HepG2 (cell line): ENCODE results near the gene TOR4A. TPM values are rescaled to one million over a fixed set of nuclear protein-coding genes. Genes with fewer than 3 reads are reported as not detected.

ENCODE experiments used
- GLI4 ChIP-seq: sonication (generic); formaldehyde crosslinking; IDR thresholded peaks from 2 replicates; pipeline ENCODE4 v1.5.1; 2020; ENCODE audit warnings: missing genetic modification reagents, mild to moderate bottlenecking, moderate library complexity, borderline replicate concordance
- HHEX ChIP-seq: IDR thresholded peaks from 2 replicates; pipeline ENCODE4 v1.6.1; 2016; ENCODE audit warnings: control low read depth
- HNF4A ChIP-seq: sonication (generic); formaldehyde crosslinking; IDR thresholded peaks from 2 replicates; pipeline ENCODE4 v1.4.0; 2020; ENCODE audit warnings: missing genetic modification reagents
- HNRNPL ChIP-seq: fragments of 200-400 bp; formaldehyde crosslinking; IDR thresholded peaks from 2 replicates; pipeline ENCODE4 v1.6.1; 2017; ENCODE audit warnings: mild to moderate bottlenecking, low read depth, low read length
- HNRNPLL ChIP-seq: fragments of 200-400 bp; formaldehyde crosslinking; IDR thresholded peaks from 2 replicates; pipeline ENCODE4 v1.6.1; 2017; ENCODE audit warnings: mild to moderate bottlenecking, low read depth, low read length; ENCODE audit not compliant: poor library complexity, severe bottlenecking
- KLF6 ChIP-seq: IDR thresholded peaks from 2 replicates; pipeline ENCODE4 v1.8.0; 2016; ENCODE audit warnings: missing biosample characterization, missing genetic modification reagents
- LRRFIP1 ChIP-seq: sonication (generic); formaldehyde crosslinking; conservative IDR thresholded peaks from 2 replicates; pipeline ENCODE4 v1.4.0; 2020; ENCODE audit warnings: missing genetic modification reagents
- MAZ ChIP-seq, 2 experiments: sonication (generic) in 1 of 2; formaldehyde crosslinking in 1 of 2; IDR thresholded peaks; 2 replicates each; pipeline versions ENCODE4 v1.5.0 to v1.6.1; 2012 to 2020; ENCODE audit warnings: low read depth in 2 of 2, mild to moderate bottlenecking in 2 of 2, borderline replicate concordance in 1 of 2, improper control_type of control experiment in 1 of 2, low read length in 1 of 2, missing genetic modification reagents in 1 of 2, moderate library complexity in 1 of 2
- MBNL3 ChIP-seq: fragments of 250-450 bp; sonication (Bioruptor Pico); conservative IDR thresholded peaks from 2 replicates; pipeline ENCODE4 v1.8.0; 2022; ENCODE audit warnings: mild to moderate bottlenecking, inconsistent platforms
- MED8 ChIP-seq: sonication (generic); formaldehyde crosslinking; IDR thresholded peaks from 2 replicates; pipeline ENCODE4 v1.8.1; 2023; ENCODE audit warnings: mild to moderate bottlenecking, missing genetic modification reagents; ENCODE audit not compliant: insufficient replicate concordance
- MEF2D ChIP-seq: sonication (generic); formaldehyde crosslinking; IDR thresholded peaks from 2 replicates; pipeline ENCODE4 v1.5.1; 2020; ENCODE audit warnings: mild to moderate bottlenecking, missing genetic modification reagents
- PAF1 ChIP-seq: IDR thresholded peaks from 2 replicates; pipeline ENCODE4 v1.6.1; 2016; ENCODE audit warnings: missing genetic modification reagents, missing compliant biosample characterization
- PHF21A ChIP-seq: sonication (generic); formaldehyde crosslinking; IDR thresholded peaks from 2 replicates; pipeline ENCODE4 v1.5.0; 2020; ENCODE audit warnings: mild to moderate bottlenecking, missing genetic modification reagents
- PLRG1 ChIP-seq: fragments of 450-650 bp; conservative IDR thresholded peaks from 2 replicates; pipeline ENCODE4 v1.6.1; 2016
- POGZ ChIP-seq: sonication (generic); formaldehyde crosslinking; IDR thresholded peaks from 2 replicates; pipeline ENCODE4 v1.4.0; 2020; ENCODE audit warnings: mild to moderate bottlenecking, missing genetic modification reagents
- SMAD3 ChIP-seq: sonication (generic); formaldehyde crosslinking; IDR thresholded peaks from 2 replicates; pipeline ENCODE4 v1.4.0; 2020; ENCODE audit warnings: missing genetic modification reagents
- THAP7 ChIP-seq: sonication (generic); formaldehyde crosslinking; IDR thresholded peaks from 2 replicates; pipeline ENCODE4 v1.8.1; 2023; ENCODE audit warnings: mild to moderate bottlenecking, missing genetic modification reagents
- XRCC5 ChIP-seq: fragments of 200-400 bp; formaldehyde crosslinking; optimal IDR thresholded peaks from 2 replicates; pipeline ENCODE3; 2017; ENCODE audit warnings: mild to moderate bottlenecking, low read length
- ZC3H13 ChIP-seq: sonication (generic); formaldehyde crosslinking; IDR thresholded peaks from 2 replicates; pipeline ENCODE4 v1.8.1; 2023; ENCODE audit warnings: mild to moderate bottlenecking, missing genetic modification reagents, moderate library complexity
- ZFX ChIP-seq: sonication (generic); formaldehyde crosslinking; IDR thresholded peaks from 2 replicates; pipeline ENCODE4 v1.4.0; 2020; ENCODE audit warnings: mild to moderate bottlenecking, low read depth, missing genetic modification reagents, moderate library complexity
- ZNF121 ChIP-seq: sonication (generic); formaldehyde crosslinking; IDR thresholded peaks from 2 replicates; pipeline ENCODE4 v1.5.0; 2020; ENCODE audit warnings: mild to moderate bottlenecking, missing genetic modification reagents
- ZNF3 ChIP-seq: IDR thresholded peaks from 2 replicates; pipeline ENCODE4 v1.7.0; 2017; ENCODE audit warnings: inconsistent platforms
- ZNF451 ChIP-seq: sonication (generic); formaldehyde crosslinking; IDR thresholded peaks from 2 replicates; pipeline ENCODE4 v1.5.0; 2020; ENCODE audit warnings: mild to moderate bottlenecking, missing genetic modification reagents
- ZNF703 ChIP-seq: sonication (generic); formaldehyde crosslinking; IDR thresholded peaks from 2 replicates; pipeline ENCODE4 v1.5.1; 2020; ENCODE audit warnings: missing genetic modification reagents, mild to moderate bottlenecking, moderate library complexity, borderline replicate concordance
- ZNF83 ChIP-seq: sonication (generic); formaldehyde crosslinking; IDR thresholded peaks from 2 replicates; pipeline ENCODE4 v1.4.0; 2020; ENCODE audit warnings: missing genetic modification reagents, mild to moderate bottlenecking, borderline replicate concordance
- polyA plus RNA-seq, 8 experiments: library from polyadenylated mRNA; depleted of rRNA in 3 of 8; stranded (reverse) in 7 of 8; unstranded in 1 of 8; fragments of >200 nt; fragmentation: Illumina TruSeq in 4 of 8; extraction: Trizol in 4 of 8; gene quantifications; 2 replicates each; pipeline versions ENCODE4 v1.2.1 to v1.2.3, GENCODE V29; 2011 to 2016; ENCODE audit warnings: low read depth in 4 of 8, missing spikeins in 1 of 8, mixed read lengths in 1 of 8; ENCODE audit not compliant: insufficient read depth in 1 of 8
- total RNA-seq, 5 experiments: library from RNA; depleted of rRNA; stranded (reverse); fragments of >200 nt; fragmentation: Illumina TruSeq; extraction: Trizol; gene quantifications; 2 replicates each; pipeline ENCODE4 v1.2.3, GENCODE V29; 2016; ENCODE audit warnings: low read depth in 1 of 5
- TF ChIP-seq, protein P1 (sequence below): sonication (generic); formaldehyde crosslinking; IDR thresholded peaks from 2 replicates; pipeline ENCODE4 v1.8.0; 2022; ENCODE audit warnings: missing genetic modification reagents, low read depth, mild to moderate bottlenecking, borderline replicate concordance
- TF ChIP-seq, protein P2 (sequence below): sonication (generic); formaldehyde crosslinking; IDR thresholded peaks from 2 replicates; pipeline ENCODE4 v1.4.0; 2020; ENCODE audit warnings: mild to moderate bottlenecking, missing genetic modification reagents

TOR4A gene
- total and polyA plus RNA-seq, 2 of the 13 experiments (the other 11 are each of a cell fraction or from before 2014, with no cell fraction given) = 11.1 to 14.2 TPM

GRCh38 chr9:137313956-137314560 lies 36.5 kb downstream of the TOR4A start (continued):
- TF ChIP-seq ZFX (CRISPR knock-in tag) (peak; percentile 1; the same call in 1 of the 2 replicates), ZNF121 (CRISPR knock-in tag) (no peak), KLF6 (CRISPR knock-in tag) (no peak), PHF21A (CRISPR knock-in tag) (peak; percentile 5; the same call in 1 of the 2 replicates), PAF1 (no peak), THAP7 (CRISPR knock-in tag) (no peak), HNRNPLL (peak; percentile 11), HHEX (CRISPR knock-in tag) (no peak), MBNL3 (no peak), HNRNPL (no peak), XRCC5 (no peak), LRRFIP1 (CRISPR knock-in tag) (no peak), HNF4A (CRISPR knock-in tag) (0 out of 2 replicates have a peak, but pooled peaks have one; percentile 3), SMAD3 (CRISPR knock-in tag) (no peak), MED8 (CRISPR knock-in tag) (no peak), ZNF83 (CRISPR knock-in tag) (no peak), POGZ (CRISPR knock-in tag) (no peak), GLI4 (CRISPR knock-in tag) (no peak), PLRG1 (no peak), ZNF451 (CRISPR knock-in tag) (no peak), ZNF3 (CRISPR knock-in tag) (no peak), MAZ (IDR thresholded peaks at IDR 0.05; ENCODE audit: borderline replicate concordance, low read depth, low read length) (no peak), MAZ (CRISPR knock-in tag; IDR thresholded peaks at IDR 0.05; ENCODE audit: low read depth) (0 out of 2 replicates have a peak, but pooled peaks have one; percentile 12), MEF2D (no peak), ZC3H13 (no peak), ZNF703 (CRISPR knock-in tag) (no peak)
- TF ChIP-seq, protein P1, sequence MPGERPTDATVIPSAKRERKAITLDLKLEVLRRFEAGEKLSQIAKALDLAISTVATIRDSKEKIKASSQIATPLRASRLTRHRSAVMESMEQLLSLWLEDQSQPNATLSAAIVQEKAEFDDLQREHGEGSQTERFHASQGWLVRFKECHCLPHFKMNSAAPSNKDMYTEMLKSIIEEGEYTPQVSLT (CRISPR knock-in tag) = no peak
- TF ChIP-seq, protein P2, sequence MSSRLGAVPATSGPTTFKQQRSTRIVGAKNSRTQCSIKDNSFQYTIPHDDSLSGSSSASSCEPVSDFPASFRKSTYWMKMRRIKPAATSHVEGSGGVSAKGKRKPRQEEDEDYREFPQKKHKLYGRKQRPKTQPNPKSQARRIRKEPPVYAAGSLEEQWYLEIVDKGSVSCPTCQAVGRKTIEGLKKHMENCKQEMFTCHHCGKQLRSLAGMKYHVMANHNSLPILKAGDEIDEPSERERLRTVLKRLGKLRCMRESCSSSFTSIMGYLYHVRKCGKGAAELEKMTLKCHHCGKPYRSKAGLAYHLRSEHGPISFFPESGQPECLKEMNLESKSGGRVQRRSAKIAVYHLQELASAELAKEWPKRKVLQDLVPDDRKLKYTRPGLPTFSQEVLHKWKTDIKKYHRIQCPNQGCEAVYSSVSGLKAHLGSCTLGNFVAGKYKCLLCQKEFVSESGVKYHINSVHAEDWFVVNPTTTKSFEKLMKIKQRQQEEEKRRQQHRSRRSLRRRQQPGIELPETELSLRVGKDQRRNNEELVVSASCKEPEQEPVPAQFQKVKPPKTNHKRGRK (CRISPR knock-in tag) = no peak
